Subcutaneous abdominal adipose tissue (tissue), 5 donors: Measurements from ENCODE around the gene SP110.
"Not testable (repeated sequence)": the region's sequence is repeated elsewhere in the genome, so short reads cannot be mapped to it uniquely, and the experiment has no call there.

Experiments
- H3K27ac ChIP-seq: one replicate; pipeline ENCODE4 v1.7.0; 2013; ENCODE audit warnings: low read depth, mild to moderate bottlenecking, inconsistent platforms, low read length, moderate library complexity
- H3K27me3 ChIP-seq, 5 donors: one replicate each; pipeline ENCODE4 v1.7.0; 2013; ENCODE audit warnings: low read length in 5 of 5, inconsistent platforms in 1 of 5; ENCODE audit not compliant: control insufficient read depth in 5 of 5, insufficient read depth in 4 of 5
- H3K36me3 ChIP-seq, 5 donors: one replicate each; pipeline ENCODE4 v1.7.0; 2013; ENCODE audit warnings: low read length in 5 of 5; ENCODE audit not compliant: control insufficient read depth in 5 of 5, insufficient read depth in 5 of 5
- H3K4me1 ChIP-seq, 5 donors: one replicate each; pipeline ENCODE4 v1.7.0; 2013; ENCODE audit warnings: low read length in 5 of 5, mild to moderate bottlenecking in 3 of 5, moderate library complexity in 1 of 5; ENCODE audit not compliant: control insufficient read depth in 5 of 5, insufficient read depth in 5 of 5
- H3K4me3 ChIP-seq, 5 donors: one replicate each; pipeline ENCODE4 v1.7.0; 2013; ENCODE audit warnings: low read length in 5 of 5, low read depth in 1 of 5
- H3K9ac ChIP-seq, 5 donors: one replicate each; pipeline ENCODE4 v1.7.0; 2013; ENCODE audit warnings: low read length in 5 of 5, mild to moderate bottlenecking in 4 of 5, moderate library complexity in 3 of 5
- H3K9me3 ChIP-seq, 5 donors: one replicate each; pipeline ENCODE4 v1.7.0; 2013; ENCODE audit warnings: low read length in 5 of 5; ENCODE audit not compliant: control insufficient read depth in 5 of 5
- donor health status: healthy.
- donor health status: healthy.
- donor health status: healthy.
- donor health status: healthy.
- donor health status: healthy.

The SP110 gene

DNA sequence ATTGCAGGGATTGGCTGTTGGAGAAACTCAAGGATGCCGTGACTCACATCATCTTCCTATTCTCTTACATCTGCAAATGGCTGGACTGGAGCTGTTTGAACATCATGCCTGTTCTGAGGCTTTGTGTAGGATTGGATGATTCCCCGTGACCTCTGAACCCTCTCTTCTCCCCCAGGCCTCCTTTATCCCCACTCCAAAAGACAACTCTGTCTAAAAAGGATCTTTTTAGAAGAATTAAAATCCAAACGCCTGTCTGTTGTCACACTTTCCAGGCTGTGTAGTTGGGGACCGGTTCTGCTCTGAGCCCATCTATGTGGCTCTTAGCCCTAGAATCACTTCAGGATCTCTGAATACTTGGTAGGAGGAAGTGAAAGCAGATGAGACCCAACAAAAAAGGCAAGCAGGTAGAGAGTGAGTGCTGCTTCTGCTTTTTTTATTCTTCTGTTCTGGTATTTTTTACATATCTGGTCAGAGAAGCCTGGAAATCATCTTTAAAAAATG, 6.3 kb upstream of the SP110 start:
- H3K4me3 ChIP-seq: no peak overlapping the region
- H3K9ac ChIP-seq: no peak overlapping the region
- H3K27me3 ChIP-seq: no peaks in the 10 kb centered on the region
- H3K36me3 ChIP-seq: no peaks in the 10 kb centered on the region
- H3K9me3 ChIP-seq: peaks cover 0 to 12% (median 3%) of the 10 kb centered on the region in 5 donors
- no peak overlapping the region for H3K27ac ChIP-seq
- peaks cover 0 to 12% (median 0%) of the 10 kb centered on the region in 5 donors for H3K4me1 ChIP-seq

DNA sequence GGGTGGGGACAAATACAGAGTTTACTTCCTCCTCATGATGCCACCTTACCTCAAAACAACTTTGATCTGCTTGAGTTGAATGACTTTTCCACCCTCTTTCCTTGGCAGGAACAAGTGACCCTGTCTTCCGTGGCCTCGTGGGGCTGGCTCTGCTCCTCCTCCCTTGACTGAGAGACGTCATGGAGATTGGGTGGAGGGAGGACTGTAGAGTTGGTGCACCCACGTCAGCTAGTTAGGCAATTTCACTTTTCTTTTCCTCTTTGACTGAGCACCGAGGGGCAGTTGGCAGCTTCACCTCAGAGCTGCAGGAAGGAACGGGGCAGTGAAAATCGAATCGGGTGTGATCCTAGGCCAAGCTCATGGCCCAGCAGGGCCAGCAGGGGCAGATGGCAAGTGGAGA, 5.7 kb upstream of the SP110 start, which contains the start of gene SP140:
TSS of gene SP140 (plus strand) at position 251 of the 400 bp plus-strand sequence. CDS start at position 360, 109 bp downstream.
- no peak within 1 kb of the TSS for H3K27ac ChIP-seq
- no peak within 1 kb of the TSS for H3K9ac ChIP-seq
- H3K27me3 ChIP-seq: no peaks in the 10 kb centered on the region
- peaks cover 0 to 6% (median under 1%) of the 10 kb centered on the region in 5 donors for H3K9me3 ChIP-seq
- peak within 1 kb of the TSS in 1 of 5 donors; percentile 35 for H3K4me3 ChIP-seq
- H3K36me3 ChIP-seq: no peaks in the 10 kb centered on the region
- peaks cover 0 to 12% (median 2%) of the 10 kb centered on the region in 5 donors for H3K4me1 ChIP-seq

DNA sequence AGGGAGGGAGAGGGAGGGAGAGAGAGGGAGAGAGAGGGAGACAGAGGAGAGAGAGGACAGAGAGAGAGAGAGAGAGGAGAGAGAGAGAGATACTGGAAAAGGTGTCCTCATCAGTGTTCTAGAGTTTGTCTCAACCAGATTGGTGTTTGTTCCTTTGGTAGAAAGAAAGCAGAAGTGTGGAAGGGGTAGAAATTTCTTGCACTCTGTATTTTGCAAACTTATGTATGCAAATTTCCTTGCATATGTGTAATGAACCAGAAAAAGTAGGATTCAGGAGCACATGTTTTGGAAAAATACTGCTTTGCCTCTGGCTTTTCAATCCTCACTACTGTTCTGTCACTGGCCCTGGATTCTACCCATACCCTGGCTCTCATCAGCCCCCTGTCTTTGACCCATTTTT, 4.7 kb upstream of the SP110 start:
- Histone ChIP-seq H3K9me3 (no peaks in the 10 kb centered on the region), H3K36me3 (no peaks in the 10 kb centered on the region), H3K27me3 (no peaks in the 10 kb centered on the region), H3K27ac (no peak overlapping the region), H3K4me3 (no peak overlapping the region), H3K4me1 (peaks cover 0 to 17% (median 9%) of the 10 kb centered on the region in 5 donors), H3K9ac (no peak overlapping the region)

DNA sequence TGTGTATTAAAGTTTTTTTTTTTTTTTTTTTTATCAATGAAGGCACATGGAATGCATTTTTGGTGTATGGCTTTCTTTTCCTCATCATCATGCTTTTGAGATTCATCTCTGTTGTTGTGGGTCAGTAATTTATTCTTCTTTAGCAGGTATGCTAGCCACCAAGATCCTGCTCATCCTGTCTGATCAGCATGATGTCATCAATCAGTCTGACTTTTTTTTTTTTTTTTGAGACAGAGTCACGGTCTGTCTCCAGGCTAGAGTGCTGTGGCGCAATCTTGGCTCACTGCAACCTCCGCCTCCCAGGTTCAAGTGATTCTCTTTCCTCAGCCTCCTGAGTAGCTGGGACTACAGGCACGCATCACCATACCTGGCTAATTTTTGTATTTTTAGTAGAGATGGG, 3.0 kb upstream of the SP110 start:
- H3K4me1 ChIP-seq: peaks cover 0 to 29% (median 23%) of the 10 kb centered on the region in 5 donors
- H3K9ac ChIP-seq: not testable (repeated sequence)

DNA sequence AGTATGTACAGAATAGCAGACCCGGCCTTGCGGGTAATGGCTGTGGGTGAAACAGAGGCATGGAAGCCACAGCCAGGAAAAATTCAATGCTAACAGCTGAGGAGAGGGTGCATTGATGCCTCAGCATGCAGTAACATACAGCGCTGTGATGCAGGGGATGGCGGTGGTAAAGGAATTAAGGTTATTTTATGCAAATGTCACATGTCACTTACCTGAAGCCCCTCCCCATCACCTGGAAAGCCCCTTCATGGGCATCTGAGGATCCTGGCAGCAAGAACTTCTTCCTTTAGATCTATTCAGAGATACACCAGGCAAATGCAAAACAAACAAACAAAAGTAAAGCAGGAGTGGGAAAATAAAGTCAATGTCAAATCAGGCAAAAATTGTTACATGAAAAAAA, 1.7 kb upstream of the SP110 start:
- Histone ChIP-seq H3K27ac (no peak overlapping the region), H3K4me1 (peaks cover 0 to 31% (median 23%) of the 10 kb centered on the region in 5 donors), H3K9ac (no peak overlapping the region), H3K4me3 (no peak overlapping the region), H3K27me3 (no peaks in the 10 kb centered on the region), H3K9me3 (no peaks in the 10 kb centered on the region), H3K36me3 (peaks cover 0 to 3% (median 3%) of the 10 kb centered on the region in 5 donors)

More for the DNA sequence above, 3.0 kb upstream of the SP110 start:
- H3K27me3 ChIP-seq, H3K4me3 ChIP-seq, H3K9me3 ChIP-seq, H3K36me3 ChIP-seq, H3K27ac ChIP-seq: not testable (repeated sequence)

DNA sequence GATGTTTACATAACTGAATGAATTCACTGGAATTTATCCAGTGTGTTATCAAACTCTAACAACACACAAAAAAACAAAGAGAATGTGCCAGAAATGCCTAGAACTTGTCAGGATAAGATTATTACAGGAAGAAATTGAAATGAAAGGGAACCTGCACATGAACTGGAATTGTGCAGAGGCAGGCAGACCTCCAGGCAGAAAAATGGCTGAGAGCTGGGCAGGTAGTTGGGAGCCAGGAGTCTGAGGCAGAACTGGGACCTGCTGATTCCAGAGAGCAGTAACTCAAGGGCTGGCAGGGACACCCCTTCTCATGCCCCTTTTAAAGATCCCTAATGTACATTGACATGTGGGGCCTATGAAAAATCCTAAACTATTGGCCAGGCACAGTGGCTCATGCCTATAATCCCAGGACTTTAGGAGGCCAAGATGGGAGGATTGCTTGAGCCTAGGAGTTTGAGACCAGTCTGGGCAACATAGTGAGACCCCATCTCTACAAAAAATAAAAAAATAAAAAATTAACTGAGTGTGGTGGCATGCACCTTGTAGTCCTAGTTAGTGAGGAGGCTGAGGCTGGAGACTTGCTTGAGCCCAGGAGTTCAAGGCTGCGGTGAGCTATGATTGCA, 674 bp upstream of the SP110 start:
- peak overlapping the region; percentile 36 to 85 (median 80) for H3K9ac ChIP-seq
- H3K4me3 ChIP-seq: peak overlapping the region; percentile 77 to 100 (median 96)
- no peaks in the 10 kb centered on the region for H3K27me3 ChIP-seq
- peaks cover 4 to 13% (median 11%) of the 10 kb centered on the region in 5 donors for H3K36me3 ChIP-seq
- H3K9me3 ChIP-seq: no peaks in the 10 kb centered on the region
- peak overlapping the region; percentile 79 for H3K27ac ChIP-seq
- H3K4me1 ChIP-seq: peaks cover 0 to 31% (median 23%) of the 10 kb centered on the region in 5 donors

DNA sequence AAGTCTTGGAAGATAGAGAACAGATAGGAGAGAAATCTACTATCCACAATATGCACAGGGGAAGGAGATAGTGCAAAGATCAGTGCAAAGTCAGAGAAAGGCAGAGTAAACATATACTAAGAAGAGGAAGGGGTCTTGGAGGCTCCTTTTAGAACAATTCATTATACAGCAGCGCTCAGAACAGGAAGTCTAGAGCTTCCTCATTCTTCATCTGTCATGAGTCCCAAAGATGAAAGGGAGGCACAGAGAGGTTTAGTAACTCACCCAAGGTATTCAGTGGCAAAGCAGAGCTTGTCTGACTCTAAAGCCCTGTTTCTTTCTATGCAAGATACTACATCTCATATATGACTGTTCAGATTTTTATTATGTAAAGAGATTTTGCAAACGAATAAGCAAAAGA, 1.4 kb downstream of the SP110 start:
- H3K36me3 ChIP-seq: peaks cover 18 to 31% (median 28%) of the 10 kb centered on the region in 5 donors
- H3K27ac ChIP-seq: no peak overlapping the region
- no peaks in the 10 kb centered on the region for H3K27me3 ChIP-seq
- peak overlapping the region in 4 of 5 donors; percentile 13 to 96 (median 64) for H3K4me3 ChIP-seq
- peaks cover 0 to 31% (median 23%) of the 10 kb centered on the region in 5 donors for H3K4me1 ChIP-seq
- no peak overlapping the region for H3K9ac ChIP-seq
- H3K9me3 ChIP-seq: no peaks in the 10 kb centered on the region

DNA sequence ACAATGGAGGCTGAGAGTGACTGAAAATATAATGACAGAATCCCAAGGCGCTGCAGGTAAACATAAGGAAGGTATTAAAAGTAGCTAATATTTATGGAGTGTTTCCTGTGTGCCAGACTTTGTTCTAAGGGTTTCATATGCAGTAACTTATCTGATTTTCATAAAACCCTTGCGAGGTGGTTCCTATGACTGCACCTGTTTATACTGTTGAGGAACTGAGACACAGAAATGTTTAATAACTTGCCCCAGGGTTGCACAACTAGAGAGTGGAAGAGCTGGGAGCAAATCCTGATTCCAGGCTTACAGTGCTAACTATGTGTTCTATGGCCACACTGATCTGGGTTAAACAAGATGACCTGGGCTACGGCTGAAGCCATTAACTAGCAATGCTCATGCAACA, 2.4 kb downstream of the SP110 start:
- no peak overlapping the region for H3K27ac ChIP-seq
- H3K9ac ChIP-seq: no peak overlapping the region
- H3K4me3 ChIP-seq: no peak overlapping the region
- H3K36me3 ChIP-seq: peaks cover 18 to 41% (median 37%) of the 10 kb centered on the region in 5 donors
- no peaks in the 10 kb centered on the region for H3K9me3 ChIP-seq
- no peaks in the 10 kb centered on the region for H3K27me3 ChIP-seq
- peaks cover 0 to 31% (median 23%) of the 10 kb centered on the region in 5 donors for H3K4me1 ChIP-seq

DNA sequence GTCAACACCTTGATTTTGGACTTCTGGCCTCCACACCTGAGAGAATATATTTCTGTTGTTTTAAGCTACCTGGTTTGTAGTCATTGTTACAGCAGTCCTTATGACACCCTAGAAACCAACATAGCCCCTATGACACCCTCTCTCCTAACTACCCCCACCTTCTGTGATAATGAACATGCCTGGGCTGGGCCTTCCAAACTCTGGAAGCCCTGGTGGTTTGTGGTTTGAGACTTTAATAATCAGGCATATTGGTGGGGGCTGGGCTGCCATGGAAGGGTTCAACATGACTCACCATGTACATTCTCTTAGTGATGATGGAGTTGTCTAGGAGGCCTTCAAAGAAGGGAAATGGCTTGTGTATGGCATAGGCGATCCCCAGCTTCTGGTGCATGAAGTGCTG, 3.3 kb downstream of the SP110 start:
- Histone ChIP-seq H3K4me3 (no peak overlapping the region), H3K4me1 (peaks cover 0 to 31% (median 23%) of the 10 kb centered on the region in 5 donors), H3K27ac (no peak overlapping the region), H3K9me3 (no peaks in the 10 kb centered on the region), H3K27me3 (no peaks in the 10 kb centered on the region), H3K9ac (no peak overlapping the region), H3K36me3 (peaks cover 26 to 51% (median 46%) of the 10 kb centered on the region in 5 donors)

DNA sequence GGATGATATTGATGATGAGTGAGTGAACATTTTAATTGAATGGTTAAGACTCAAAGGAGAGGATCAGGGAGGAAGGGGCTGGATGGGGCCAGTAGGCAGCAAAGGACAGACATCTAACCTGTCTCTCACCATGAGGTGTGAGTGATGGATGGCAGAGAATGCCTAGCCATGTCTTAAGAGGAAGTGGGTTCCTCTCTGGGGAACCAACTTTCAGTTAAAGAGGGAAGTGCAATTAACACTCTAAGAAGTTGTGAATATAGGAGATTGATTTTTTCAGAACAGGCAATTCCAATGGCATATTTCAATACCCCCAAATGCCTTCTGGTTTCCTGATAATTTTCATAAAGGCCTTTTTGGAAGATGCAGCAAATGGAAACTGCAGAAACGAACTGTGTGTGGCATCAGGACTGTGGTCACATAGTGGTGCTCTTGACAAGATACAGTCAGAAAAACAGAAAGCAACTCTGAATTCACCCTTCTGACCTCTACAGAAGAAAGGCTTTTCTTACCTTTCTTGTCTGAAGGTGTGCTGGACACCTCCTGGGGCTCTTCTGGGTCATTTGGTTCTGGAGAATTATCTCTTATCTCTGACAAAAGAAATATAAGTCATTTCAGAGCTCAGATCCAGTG, 10.2 kb downstream of the SP110 start:
- Histone ChIP-seq H3K4me3 (no peak overlapping the region), H3K4me1 (no peaks in the 10 kb centered on the region), H3K27ac (no peak overlapping the region), H3K9ac (no peak overlapping the region), H3K36me3 (peaks cover 66 to 94% (median 92%) of the 10 kb centered on the region in 5 donors), H3K27me3 (no peaks in the 10 kb centered on the region), H3K9me3 (no peaks in the 10 kb centered on the region)
